Breast epithelium (tissue), 3 donors: Measurements from ENCODE around the gene PWWP2B.

Experiments used
- POLR2A ChIP-seq: fragments of 450-650 bp; IDR thresholded peaks from one replicate; pipeline ENCODE4 v1.6.1; 2016; ENCODE audit warnings: antibody characterized with exemption, mild to moderate bottlenecking, moderate library complexity
- POLR2AphosphoS5 ChIP-seq, 3 donors: sonication (generic); formaldehyde crosslinking; IDR thresholded peaks; one replicate each; pipeline ENCODE4 v1.6.1; 2017; ENCODE audit warnings: antibody characterized with exemption in 3 of 3
- TF ChIP-seq, protein P1 (sequence below), 3 donors: fragments of 450-650 bp; IDR thresholded peaks; one replicate each; pipeline ENCODE4 v1.5.1; 2016 to 2017; ENCODE audit warnings: antibody characterized with exemption in 3 of 3, mild to moderate bottlenecking in 3 of 3, moderate library complexity in 3 of 3

DNA sequence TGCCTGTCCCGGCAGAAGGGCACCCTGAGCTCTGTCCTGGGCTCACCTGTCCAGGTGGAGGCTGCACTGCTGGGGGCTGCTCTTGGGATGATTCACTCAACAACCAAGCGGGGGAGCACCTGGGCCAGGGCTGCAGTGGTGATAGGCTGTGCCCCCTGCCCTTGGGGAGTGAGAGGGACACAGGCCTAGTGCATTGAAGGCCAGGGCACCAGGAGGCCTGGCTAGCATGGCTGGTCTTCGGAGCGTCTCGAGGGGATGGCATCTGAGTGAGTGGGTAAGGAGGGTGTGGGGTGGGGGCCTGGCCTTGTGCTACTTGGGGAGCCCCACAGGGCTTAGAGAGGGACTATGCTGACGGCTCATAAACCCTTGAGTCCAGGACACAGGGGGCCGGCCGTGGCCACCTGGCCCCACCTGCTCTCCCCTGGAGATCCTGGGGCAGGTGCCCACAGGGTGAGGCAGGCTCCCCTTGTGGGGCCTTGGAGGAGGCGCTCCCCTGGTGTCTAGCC lies 3.1 kb downstream of the PWWP2B start:
- TF ChIP-seq, protein P1, sequence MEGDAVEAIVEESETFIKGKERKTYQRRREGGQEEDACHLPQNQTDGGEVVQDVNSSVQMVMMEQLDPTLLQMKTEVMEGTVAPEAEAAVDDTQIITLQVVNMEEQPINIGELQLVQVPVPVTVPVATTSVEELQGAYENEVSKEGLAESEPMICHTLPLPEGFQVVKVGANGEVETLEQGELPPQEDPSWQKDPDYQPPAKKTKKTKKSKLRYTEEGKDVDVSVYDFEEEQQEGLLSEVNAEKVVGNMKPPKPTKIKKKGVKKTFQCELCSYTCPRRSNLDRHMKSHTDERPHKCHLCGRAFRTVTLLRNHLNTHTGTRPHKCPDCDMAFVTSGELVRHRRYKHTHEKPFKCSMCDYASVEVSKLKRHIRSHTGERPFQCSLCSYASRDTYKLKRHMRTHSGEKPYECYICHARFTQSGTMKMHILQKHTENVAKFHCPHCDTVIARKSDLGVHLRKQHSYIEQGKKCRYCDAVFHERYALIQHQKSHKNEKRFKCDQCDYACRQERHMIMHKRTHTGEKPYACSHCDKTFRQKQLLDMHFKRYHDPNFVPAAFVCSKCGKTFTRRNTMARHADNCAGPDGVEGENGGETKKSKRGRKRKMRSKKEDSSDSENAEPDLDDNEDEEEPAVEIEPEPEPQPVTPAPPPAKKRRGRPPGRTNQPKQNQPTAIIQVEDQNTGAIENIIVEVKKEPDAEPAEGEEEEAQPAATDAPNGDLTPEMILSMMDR (IDR thresholded peaks at IDR 0.05), result no peak
- no peak for TF ChIP-seq POLR2AphosphoS5 (IDR thresholded peaks at IDR 0.05)
- no peak for TF ChIP-seq POLR2A
